ENCODE results near the gene MED10.
"Not testable (repeated sequence)": the region's sequence is repeated elsewhere in the genome, so short reads cannot be mapped to it uniquely, and the experiment has no call there.

Gene MED10

GRCh38 chr5:6372251-6373080 is 5.9 kb downstream of the MED10 start:
- DNase-seq, result no peak

- DNase-seq, result no peak
Measured at GRCh38 chr5:6371079-6371810, 7.1 kb downstream of the MED10 start.

- no peak for DNase-seq
Measured at GRCh38 chr5:6370580-6370979, 7.8 kb downstream of the MED10 start.

- no peak for DNase-seq
Measured at GRCh38 chr5:6365977-6366590, 12.3 kb downstream of the MED10 start.

- no peak for DNase-seq
Measured at GRCh38 chr5:6365142-6365976, 13.0 kb downstream of the MED10 start.

GRCh38 chr5:6363454-6364011 is 14.8 kb downstream of the MED10 start:
- not testable (repeated sequence) for DNase-seq

GRCh38 chr5:6362846-6363245 is 15.5 kb downstream of the MED10 start:
- DNase-seq, result no peak

- no peak for DNase-seq
Measured at GRCh38 chr5:6361101-6361500, 17.2 kb downstream of the MED10 start.

- DNase-seq, result no peak
Measured at GRCh38 chr5:6360323-6361072, 17.8 kb downstream of the MED10 start.

GRCh38 chr5:6359555-6360322 is 18.6 kb downstream of the MED10 start:
- DNase-seq, result no peak

- DNase-seq, result no peak
Measured at GRCh38 chr5:6358434-6358820, 19.9 kb downstream of the MED10 start.

GRCh38 chr5:6357817-6358433 is 20.4 kb downstream of the MED10 start:
- not testable (repeated sequence) for DNase-seq

GRCh38 chr5:6356578-6357164 is 21.7 kb downstream of the MED10 start:
- DNase-seq, result no peak

GRCh38 chr5:6355294-6355693 is 23.1 kb downstream of the MED10 start:
- no peak for DNase-seq

- no peak for DNase-seq
Measured at GRCh38 chr5:6354848-6355247, 23.5 kb downstream of the MED10 start.

GRCh38 chr5:6353602-6354302 is 24.6 kb downstream of the MED10 start:
- no peak for DNase-seq

GRCh38 chr5:6350277-6351090 is 27.9 kb downstream of the MED10 start:
- no peak for DNase-seq

- DNase-seq, result no peak
Measured at GRCh38 chr5:6349387-6349786, 29.0 kb downstream of the MED10 start.

Measured in NCI-H2029 (cell line).